Cardiac muscle cell (in vitro differentiated cells and primary cell): ENCODE measurements around the gene LKAAEAR1. TPM values are rescaled to one million over a fixed set of nuclear protein-coding genes. Genes with fewer than 3 reads are reported as not detected.

Source experiments
- DNase-seq, 2 donors: peaks; one replicate each; pipeline versions ENCODE4 v3.0.0 to v3.0.0-alpha.2; 2010 to 2017; ENCODE audit warnings: low read depth in 1 of 2, low spot score in 1 of 2
- H3K27ac ChIP-seq: fragments of 200-600 bp; sonication (generic); 2 replicates; pipeline ENCODE4 v1.5.1; 2016
- H3K27me3 ChIP-seq: fragments of 200-600 bp; sonication (generic); 2 replicates; pipeline ENCODE4 v1.6.0; 2016; ENCODE audit warnings: control low read depth
- H3K36me3 ChIP-seq: fragments of 200-600 bp; sonication (generic); 2 replicates; pipeline ENCODE4 v1.5.1; 2016; ENCODE audit warnings: control low read depth
- H3K4me1 ChIP-seq: fragments of 200-600 bp; sonication (generic); 2 replicates; pipeline ENCODE4 v1.8.1; 2017; ENCODE audit warnings: low read depth, mild to moderate bottlenecking, mixed run types
- H3K4me3 ChIP-seq: fragments of 200-600 bp; sonication (generic); 2 replicates; pipeline ENCODE4 v1.5.1; 2016; ENCODE audit warnings: mild to moderate bottlenecking
- H3K9me3 ChIP-seq: fragments of 200-600 bp; sonication (generic); 2 replicates; pipeline ENCODE4 v1.5.1; 2017; ENCODE audit warnings: low read depth, mild to moderate bottlenecking, control low read depth
- polyA plus RNA-seq: library from polyadenylated mRNA; unstranded; fragments of >200 nt; fragmentation: Nextera tagmentation; extraction: Ambion mirVana; gene quantifications from 2 replicates; pipeline ENCODE4 v1.2.1, GENCODE V29; 2016
- total RNA-seq: library from RNA; depleted of rRNA; stranded (reverse); fragments of >200 nt; gene quantifications from 2 replicates; pipeline ENCODE4 v1.2.3, GENCODE V29; 2016
- TF ChIP-seq, protein P1 (sequence below): IDR thresholded peaks from 2 replicates; pipeline ENCODE4 v1.5.1; 2012; ENCODE audit warnings: low read depth, mild to moderate bottlenecking, low read length

LKAAEAR1 gene
- total and polyA plus RNA-seq, 2 experiments from 2014 or later, result 0.21 to 2.2 TPM

DNA sequence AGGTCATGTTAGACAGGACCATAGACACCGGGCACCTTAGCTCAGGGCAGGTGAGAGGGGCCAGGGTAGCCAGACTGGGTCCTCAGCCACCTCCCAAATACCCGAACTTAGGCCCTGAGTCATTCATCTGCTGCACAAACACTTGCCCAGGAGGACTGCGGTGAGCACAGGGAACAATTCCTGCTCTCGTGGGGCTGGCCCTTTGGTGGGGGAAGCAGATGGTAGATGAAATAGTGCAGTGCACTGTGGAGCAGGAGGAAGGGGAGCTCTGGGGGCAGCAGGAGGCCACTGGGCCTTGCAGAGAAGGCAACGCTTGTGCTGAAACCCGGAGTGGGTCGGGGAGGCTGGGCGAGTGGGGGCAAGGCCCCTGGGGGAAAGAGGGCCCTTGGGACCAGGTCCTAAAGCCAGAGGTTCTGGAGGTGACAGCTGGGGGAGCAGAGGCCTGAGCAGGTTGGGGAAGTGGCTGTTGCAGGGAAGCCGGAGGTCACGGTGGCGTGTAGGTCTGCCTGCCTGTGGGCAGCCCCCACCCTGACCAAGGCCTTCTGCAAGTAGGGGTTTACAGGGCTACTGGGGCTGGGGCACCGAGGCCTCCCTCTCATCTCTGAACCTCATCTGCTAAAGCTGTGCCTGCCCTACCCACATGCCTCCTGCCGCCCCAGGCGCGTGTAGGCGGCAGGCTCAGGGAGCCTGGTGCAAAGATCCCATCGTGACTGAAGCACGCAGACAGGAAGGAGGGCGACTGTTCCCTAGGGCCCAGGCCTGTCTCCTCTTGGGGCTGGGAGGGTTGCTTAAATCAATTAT is 27.8 kb upstream of the LKAAEAR1 start:
- no peak for DNase-seq
- peak overlapping the region; percentile 43 for H3K27ac ChIP-seq
- H3K27me3 ChIP-seq, result no peaks in the 10 kb centered on the region
- H3K9me3 ChIP-seq, result no peaks in the 10 kb centered on the region
- H3K4me3 ChIP-seq, result no peak overlapping the region
- no peaks in the 10 kb centered on the region for H3K36me3 ChIP-seq
- H3K4me1 ChIP-seq, result peaks cover 3% of the 10 kb centered on the region
- TF ChIP-seq, protein P1, sequence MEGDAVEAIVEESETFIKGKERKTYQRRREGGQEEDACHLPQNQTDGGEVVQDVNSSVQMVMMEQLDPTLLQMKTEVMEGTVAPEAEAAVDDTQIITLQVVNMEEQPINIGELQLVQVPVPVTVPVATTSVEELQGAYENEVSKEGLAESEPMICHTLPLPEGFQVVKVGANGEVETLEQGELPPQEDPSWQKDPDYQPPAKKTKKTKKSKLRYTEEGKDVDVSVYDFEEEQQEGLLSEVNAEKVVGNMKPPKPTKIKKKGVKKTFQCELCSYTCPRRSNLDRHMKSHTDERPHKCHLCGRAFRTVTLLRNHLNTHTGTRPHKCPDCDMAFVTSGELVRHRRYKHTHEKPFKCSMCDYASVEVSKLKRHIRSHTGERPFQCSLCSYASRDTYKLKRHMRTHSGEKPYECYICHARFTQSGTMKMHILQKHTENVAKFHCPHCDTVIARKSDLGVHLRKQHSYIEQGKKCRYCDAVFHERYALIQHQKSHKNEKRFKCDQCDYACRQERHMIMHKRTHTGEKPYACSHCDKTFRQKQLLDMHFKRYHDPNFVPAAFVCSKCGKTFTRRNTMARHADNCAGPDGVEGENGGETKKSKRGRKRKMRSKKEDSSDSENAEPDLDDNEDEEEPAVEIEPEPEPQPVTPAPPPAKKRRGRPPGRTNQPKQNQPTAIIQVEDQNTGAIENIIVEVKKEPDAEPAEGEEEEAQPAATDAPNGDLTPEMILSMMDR, result no peak

GRCh38 chr20:64110411-64111068 is 26.3 kb upstream of the LKAAEAR1 start:
- no peaks in the 10 kb centered on the region for H3K9me3 ChIP-seq
- no peaks in the 10 kb centered on the region for H3K27me3 ChIP-seq
- no peak for DNase-seq
- no peaks in the 10 kb centered on the region for H3K36me3 ChIP-seq
- no peak overlapping the region for H3K4me3 ChIP-seq
- TF ChIP-seq, protein P1, result no peak
- H3K27ac ChIP-seq, result no peak overlapping the region
- peaks cover 3% of the 10 kb centered on the region for H3K4me1 ChIP-seq

DNA sequence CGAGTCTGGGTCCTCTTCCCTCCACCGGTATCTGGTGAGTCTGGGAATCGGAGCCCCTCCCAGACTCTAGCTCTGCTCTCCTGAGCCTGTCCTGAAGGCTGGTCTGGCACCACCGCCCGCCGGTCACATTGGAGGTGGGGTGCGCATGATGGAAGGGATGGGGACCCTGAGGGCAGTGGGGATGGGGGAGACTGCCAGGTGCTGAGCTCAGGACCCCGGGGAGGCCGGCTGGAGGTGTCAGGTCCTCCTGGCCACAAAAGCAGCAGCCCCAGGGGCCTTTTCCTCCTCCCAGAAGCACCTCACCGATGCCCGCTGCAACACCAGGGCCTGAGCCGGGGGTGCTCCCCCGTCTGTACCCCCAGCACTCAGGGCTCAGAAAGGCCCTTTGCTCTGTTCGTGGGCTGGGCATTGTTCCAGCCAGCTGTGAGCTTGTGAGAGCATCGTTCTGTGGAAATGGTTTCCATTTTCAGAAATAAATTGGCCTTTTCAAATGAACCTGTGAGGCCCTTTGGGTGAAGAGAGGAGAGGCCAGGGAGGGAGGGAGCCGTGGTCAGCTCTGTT is 25.7 kb upstream of the LKAAEAR1 start:
- DNase-seq, result no peak

DNA sequence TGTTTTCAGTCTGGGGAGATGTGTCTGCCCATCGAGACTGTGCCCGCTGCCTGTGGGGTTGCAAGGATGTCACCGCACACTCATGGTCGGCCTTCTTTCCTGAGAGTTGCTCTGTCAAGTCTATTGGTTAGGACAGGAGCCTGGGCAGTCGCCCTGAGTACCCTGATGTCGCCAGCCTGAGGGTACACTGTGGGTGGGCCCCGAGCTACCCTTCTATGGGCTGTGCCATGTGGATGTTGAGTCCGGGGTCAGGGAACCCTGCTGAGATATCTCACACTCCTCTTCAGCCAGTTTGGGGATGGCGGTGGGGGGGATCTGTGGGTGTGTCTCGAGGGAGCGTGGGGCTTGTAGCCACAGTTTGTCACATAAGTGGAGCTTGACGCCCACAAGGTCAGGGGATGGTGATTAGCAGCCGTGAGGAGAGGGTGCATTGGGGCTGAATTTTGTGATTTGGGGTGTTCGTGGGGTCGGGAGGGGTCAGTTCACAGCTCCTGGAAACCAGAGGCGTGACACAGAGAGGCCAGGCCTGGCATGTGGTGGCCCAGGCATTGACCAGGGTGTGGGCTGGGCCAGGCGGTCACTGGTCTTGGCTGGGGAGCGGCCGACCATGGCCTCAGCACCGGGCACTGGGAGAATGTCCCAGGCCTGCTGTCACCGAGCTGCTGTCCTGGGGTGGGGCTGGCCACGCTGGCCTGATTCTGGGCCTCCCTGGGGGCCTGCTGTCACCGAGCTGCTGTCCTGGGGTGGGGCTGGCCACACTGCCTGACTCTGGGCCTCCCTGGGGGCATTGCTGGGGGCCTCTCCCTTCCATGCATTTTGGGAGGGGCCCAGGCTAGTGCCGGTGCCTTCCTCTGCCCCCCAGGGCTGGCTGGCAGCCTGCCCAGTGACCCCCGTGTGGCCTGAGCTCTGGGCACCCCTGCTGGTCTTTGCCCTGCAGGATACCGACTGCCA is 24.8 kb upstream of the LKAAEAR1 start:
- Histone ChIP-seq H3K9me3 (no peaks in the 10 kb centered on the region), H3K27me3 (no peaks in the 10 kb centered on the region), H3K4me1 (peaks cover 3% of the 10 kb centered on the region), H3K27ac (no peak overlapping the region), H3K36me3 (no peaks in the 10 kb centered on the region), H3K4me3 (no peak overlapping the region)
- TF ChIP-seq, protein P1, result no peak
- DNase-seq, result no peak

More for the DNA sequence above, 25.7 kb upstream of the LKAAEAR1 start:
- Histone ChIP-seq H3K27ac (no peak overlapping the region), H3K27me3 (no peaks in the 10 kb centered on the region), H3K4me3 (no peak overlapping the region), H3K9me3 (no peaks in the 10 kb centered on the region), H3K36me3 (no peaks in the 10 kb centered on the region), H3K4me1 (peaks cover 3% of the 10 kb centered on the region)
- TF ChIP-seq, protein P1, result no peak

DNA sequence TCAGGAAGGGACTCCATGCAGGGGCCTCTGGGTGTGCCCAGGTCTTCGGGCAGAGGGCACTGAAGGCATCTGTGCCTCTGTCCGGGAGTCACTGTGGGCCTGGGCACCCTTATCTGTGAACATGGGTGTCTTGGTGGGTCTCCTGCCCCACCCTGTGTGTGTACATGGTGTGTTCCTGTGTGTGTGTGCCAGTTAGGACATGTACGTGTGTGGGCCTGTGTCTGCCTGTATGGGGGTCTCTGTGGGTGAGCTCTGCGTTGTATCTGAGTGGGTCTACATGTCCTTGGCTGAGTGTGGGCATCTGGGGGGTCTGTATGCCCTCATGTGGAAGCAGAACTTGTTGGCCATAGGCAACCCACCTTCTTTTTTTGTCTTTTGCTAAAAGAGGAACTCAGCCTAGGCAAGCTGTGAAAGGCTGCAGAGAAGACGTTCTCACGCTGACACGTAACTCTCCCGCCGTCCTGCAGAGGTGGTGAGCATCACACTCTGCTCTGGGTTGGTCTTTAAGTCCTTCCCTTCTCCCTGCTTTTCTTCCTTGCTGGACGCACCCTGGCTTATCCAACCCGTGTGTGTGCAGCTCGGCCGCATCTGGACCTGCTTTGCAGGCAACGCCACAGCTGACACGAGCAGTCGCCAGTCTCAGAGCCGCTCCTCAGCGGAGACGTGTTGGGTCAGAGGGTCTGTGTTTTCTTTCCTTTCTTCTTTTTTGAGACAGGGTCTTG is 23.7 kb upstream of the LKAAEAR1 start:
- Histone ChIP-seq H3K36me3 (no peaks in the 10 kb centered on the region), H3K9me3 (no peaks in the 10 kb centered on the region), H3K4me1 (peaks cover 3% of the 10 kb centered on the region), H3K27me3 (peaks cover 10% of the 10 kb centered on the region), H3K4me3 (no peak overlapping the region), H3K27ac (no peak overlapping the region)
- TF ChIP-seq, protein P1, result no peak
- no peak for DNase-seq
